Measurements from ENCODE around the gene KLK4. TPM values are rescaled to one million over a fixed set of nuclear protein-coding genes. Genes with fewer than 3 reads are reported as not detected.

Gene KLK4
- total RNA-seq, 4 donors from 2014 or later = 0.83 to 1.6 TPM; not detected in 2

- Histone ChIP-seq H3K4me1 (no peaks in the 10 kb centered on the region), H3K36me3 (no peaks in the 10 kb centered on the region), H3K9me3 (no peaks in the 10 kb centered on the region), H3K27ac (no peak overlapping the region), H3K27me3 (peaks cover 61% of the 10 kb centered on the region), H3K4me3 (no peak overlapping the region)
- no peak for DNase-seq (ENCODE audit: low spot score in 2 of 2)
- 86% methylated on average over 4 of the region's 4 CpGs for WGBS
- TF ChIP-seq POLR2AphosphoS5 (IDR thresholded peaks at IDR 0.05) (no peak), CTCF (IDR thresholded peaks at IDR 0.05) (no peak), POLR2A (IDR thresholded peaks at IDR 0.05) (no peak)
Measured at GRCh38 chr19:50869479-50869878, 41.7 kb downstream of the KLK4 start.

GRCh38 chr19:50861496-50862286 lies 49.5 kb downstream of the KLK4 start:
- peak in 1 of 2 donors; percentile 11 for DNase-seq (ENCODE audit: low spot score in 2 of 2)
- H3K9me3 ChIP-seq = no peaks in the 10 kb centered on the region
- H3K36me3 ChIP-seq = no peaks in the 10 kb centered on the region
- H3K4me3 ChIP-seq = no peak overlapping the region
- TF ChIP-seq CTCF (IDR thresholded peaks at IDR 0.05) (no peak), POLR2A (IDR thresholded peaks at IDR 0.05) (no peak), EP300 (IDR thresholded peaks at IDR 0.05) (no peak), POLR2AphosphoS5 (IDR thresholded peaks at IDR 0.05) (no peak)
- peaks cover 60% of the 10 kb centered on the region for H3K27me3 ChIP-seq
- no peaks in the 10 kb centered on the region for H3K4me1 ChIP-seq
- H3K27ac ChIP-seq = no peak overlapping the region
- WGBS = 74% methylated on average over 7 of the region's 7 CpGs

- no peaks in the 10 kb centered on the region for H3K4me1 ChIP-seq
- no peak for TF ChIP-seq EP300 (IDR thresholded peaks at IDR 0.05)
- TF ChIP-seq POLR2A (IDR thresholded peaks at IDR 0.05) = no peak
- no peak for TF ChIP-seq CTCF (IDR thresholded peaks at IDR 0.05)
- TF ChIP-seq POLR2AphosphoS5 (IDR thresholded peaks at IDR 0.05) = no peak
- WGBS = 72% methylated on average over 5 of the region's 5 CpGs
- DNase-seq (ENCODE audit: low spot score in 2 of 2) = peak in 1 of 2 donors; percentile 34
- H3K4me3 ChIP-seq = no peak overlapping the region
- H3K27me3 ChIP-seq = peaks cover 62% of the 10 kb centered on the region
- H3K36me3 ChIP-seq = no peaks in the 10 kb centered on the region
- H3K9me3 ChIP-seq = no peaks in the 10 kb centered on the region
- H3K27ac ChIP-seq = no peak overlapping the region
Measured at GRCh38 chr19:50861010-50861409, 50.2 kb downstream of the KLK4 start.

GRCh38 chr19:50859849-50860248 lies 51.3 kb downstream of the KLK4 start:
- H3K4me3 ChIP-seq = no peak overlapping the region
- no peaks in the 10 kb centered on the region for H3K36me3 ChIP-seq
- no peak overlapping the region for H3K27ac ChIP-seq
- H3K27me3 ChIP-seq = peaks cover 69% of the 10 kb centered on the region
- TF ChIP-seq POLR2AphosphoS5 (IDR thresholded peaks at IDR 0.05) (no peak), EP300 (IDR thresholded peaks at IDR 0.05) (no peak), CTCF (IDR thresholded peaks at IDR 0.05) (no peak), POLR2A (IDR thresholded peaks at IDR 0.05) (no peak)
- peak in 1 of 2 donors; percentile 52 for DNase-seq (ENCODE audit: low spot score in 2 of 2)
- no peaks in the 10 kb centered on the region for H3K9me3 ChIP-seq
- H3K4me1 ChIP-seq = no peaks in the 10 kb centered on the region
- WGBS = no CpG with 5 or more reads among the region's 4 CpGs

GRCh38 chr19:50858886-50859285 lies 52.3 kb downstream of the KLK4 start:
- peak in 1 of 2 donors; percentile 48 for DNase-seq (ENCODE audit: low spot score in 2 of 2)
- H3K4me1 ChIP-seq = no peaks in the 10 kb centered on the region
- H3K9me3 ChIP-seq = no peaks in the 10 kb centered on the region
- H3K4me3 ChIP-seq = no peak overlapping the region
- TF ChIP-seq EP300 (IDR thresholded peaks at IDR 0.05) (no peak), CTCF (IDR thresholded peaks at IDR 0.05) (no peak), POLR2AphosphoS5 (IDR thresholded peaks at IDR 0.05) (no peak), POLR2A (IDR thresholded peaks at IDR 0.05) (no peak)
- H3K36me3 ChIP-seq = no peaks in the 10 kb centered on the region
- H3K27me3 ChIP-seq = peaks cover 70% of the 10 kb centered on the region
- WGBS = 12% methylated on average over 7 of the region's 7 CpGs
- no peak overlapping the region for H3K27ac ChIP-seq
